Left renal pelvis (tissue), 4 donors: ENCODE measurements around the gene NME4. TPM values are rescaled to one million over a fixed set of nuclear protein-coding genes. Genes with fewer than 3 reads are reported as not detected.
"Not testable (repeated sequence)": the region's sequence is repeated elsewhere in the genome, so short reads cannot be mapped to it uniquely, and the experiment has no call there.

ENCODE experiments used
- DNase-seq, 4 donors: peaks; one replicate each; pipeline ENCODE4 v3.0.0-alpha.2; 2013; ENCODE audit warnings: low read depth in 4 of 4, low spot score in 3 of 4
- polyA plus RNA-seq, 4 donors: library from polyadenylated mRNA; unstranded; fragments of 120-200 nt; gene quantifications; one replicate each; pipeline ENCODE4 v1.2.1, GENCODE V29; 2013; ENCODE audit not compliant: insufficient read length in 4 of 4

NME4 gene
- polyA plus RNA-seq = 100 to 1,000 TPM in 3 of 4 donors, 10 to 100 TPM in 1; 97.7 to 141 (median 104) TPM

GRCh38 chr16:397135-397661 is at the start of gene NME4:
TSS of gene NME4 (plus strand) at chr16:397199. CDS start at chr16:397223, 24 bp downstream.
- no peak for DNase-seq

DNA sequence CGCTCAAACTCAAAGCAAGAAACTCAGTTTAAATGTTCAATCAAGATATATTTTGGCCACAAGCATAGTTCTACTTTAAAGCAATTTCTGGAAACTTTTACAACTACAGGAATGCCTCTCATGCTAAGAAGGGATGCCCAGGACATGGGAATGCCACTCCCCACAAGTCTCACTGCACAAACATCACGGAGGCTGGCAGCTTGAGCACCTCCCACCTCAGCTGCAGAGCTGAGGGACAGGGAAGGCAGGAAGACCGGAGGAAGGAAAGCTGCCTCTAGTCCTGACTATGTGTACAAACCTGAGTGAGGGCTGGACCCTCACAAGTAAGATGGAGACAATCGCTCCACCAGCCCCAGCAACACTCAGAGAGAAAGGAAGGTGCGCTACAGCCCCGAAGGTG is 49.8 kb upstream of the NME4 start:
- DNase-seq = no peak

GRCh38 chr16:348495-348894 is 48.5 kb upstream of the NME4 start:
- DNase-seq = not testable (repeated sequence)

DNA sequence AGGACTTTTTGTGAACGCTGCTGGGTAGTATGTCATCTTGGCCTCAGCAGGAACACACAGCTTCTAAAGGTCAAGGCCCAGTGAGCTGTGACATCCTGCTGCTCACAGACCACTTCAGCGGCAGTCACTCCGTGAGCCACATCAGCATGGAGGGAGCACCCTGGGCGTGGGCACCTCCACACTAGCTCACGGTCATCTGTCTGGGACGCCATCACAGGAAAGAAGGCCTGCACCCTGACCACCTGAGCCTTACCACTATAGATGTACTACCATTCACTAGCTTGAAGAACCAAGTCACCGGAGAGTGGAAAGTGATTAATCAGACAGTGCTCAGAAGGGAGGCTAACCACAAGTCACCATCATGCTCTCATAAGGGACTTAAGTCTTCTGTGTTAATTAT is 47.8 kb upstream of the NME4 start:
- DNase-seq = no peak

GRCh38 chr16:350203-350602 is 46.8 kb upstream of the NME4 start:
- no peak for DNase-seq

DNA sequence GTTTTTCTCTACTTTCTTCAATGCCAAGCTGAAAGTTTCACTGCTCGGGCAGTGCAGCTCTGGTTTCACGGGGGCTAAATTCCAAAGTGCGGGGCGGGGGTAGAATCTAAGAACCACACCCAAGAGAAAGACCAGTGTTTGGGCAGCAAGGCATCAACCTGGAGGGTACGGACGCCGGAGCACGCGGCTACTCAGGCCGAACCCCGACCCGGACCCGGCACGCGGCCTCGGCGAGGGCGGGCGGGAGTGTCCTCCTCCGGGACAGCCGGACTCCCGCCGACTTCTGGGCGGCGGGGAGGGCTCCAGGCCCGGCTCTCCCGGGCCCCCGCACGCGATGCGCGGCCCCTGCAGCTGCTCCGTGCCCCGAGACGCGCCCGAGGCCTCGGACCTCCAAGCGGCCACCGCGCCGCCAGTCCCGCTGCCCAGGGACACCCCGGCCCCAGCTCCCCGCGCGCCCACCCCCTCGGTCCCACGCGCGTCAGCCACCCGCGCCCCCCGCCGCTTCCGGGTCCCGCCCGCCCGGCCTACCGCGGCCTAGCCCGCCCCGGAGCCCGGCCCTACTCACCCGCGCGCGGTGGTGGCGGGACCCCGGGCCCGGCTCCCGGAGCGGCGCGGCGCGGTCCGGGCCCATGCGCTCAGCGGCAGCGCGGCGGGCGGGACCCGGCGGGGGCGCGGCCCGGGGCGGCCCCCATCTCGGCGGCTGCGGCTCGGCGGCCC is 45.0 kb upstream of the NME4 start:
- DNase-seq = no peak

DNA sequence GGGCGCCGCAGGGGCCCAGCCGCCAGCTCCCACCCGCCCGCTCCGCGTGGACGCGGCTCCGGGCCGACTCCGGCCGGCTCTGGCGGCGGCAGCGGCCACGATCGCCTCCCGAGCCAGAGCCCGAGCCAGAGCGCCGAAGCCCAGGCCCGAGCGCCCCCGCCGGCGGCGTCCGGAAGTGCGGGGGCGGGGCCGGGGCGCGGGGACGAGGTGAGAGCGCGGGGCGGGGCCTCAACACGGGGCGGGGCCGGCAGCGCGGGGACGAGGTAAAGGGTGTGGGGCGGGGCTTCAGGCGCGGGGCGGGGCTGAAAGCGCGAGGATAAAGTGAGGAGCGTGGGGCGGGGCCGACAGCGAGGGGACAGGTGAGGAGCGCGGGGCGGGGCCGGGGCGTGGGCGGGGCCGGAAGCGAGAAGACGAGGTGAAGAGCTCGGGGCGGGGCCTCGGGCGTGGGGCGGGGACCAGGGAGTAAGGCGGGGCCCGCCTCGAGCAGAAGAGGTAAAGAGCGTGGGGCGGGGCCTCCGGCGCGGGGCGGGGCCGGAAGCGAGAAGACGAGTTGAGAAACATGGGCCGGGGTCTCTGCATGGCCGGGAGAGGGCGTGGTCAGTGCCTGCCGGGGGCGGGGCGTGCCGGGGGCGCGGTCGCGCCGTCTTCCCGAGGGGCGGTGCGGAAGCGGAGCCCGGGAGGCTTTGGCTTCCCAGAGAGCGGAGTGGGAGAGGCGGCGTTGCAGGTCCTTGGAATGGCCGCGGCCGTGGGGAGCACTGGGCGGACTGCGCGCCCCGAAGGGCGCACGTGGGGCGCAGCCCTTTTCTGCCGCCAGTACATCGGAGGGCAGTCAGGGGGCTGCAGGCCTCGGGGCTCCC is 44.2 kb upstream of the NME4 start, which contains the start of gene AXIN1:
AXIN1 (minus strand) TSS at position 177 of the 857 bp plus-strand sequence. CDS start 5,698 bp downstream, outside the sequence.
- DNase-seq = peak; percentile 76 to 93 (median 90)

DNA sequence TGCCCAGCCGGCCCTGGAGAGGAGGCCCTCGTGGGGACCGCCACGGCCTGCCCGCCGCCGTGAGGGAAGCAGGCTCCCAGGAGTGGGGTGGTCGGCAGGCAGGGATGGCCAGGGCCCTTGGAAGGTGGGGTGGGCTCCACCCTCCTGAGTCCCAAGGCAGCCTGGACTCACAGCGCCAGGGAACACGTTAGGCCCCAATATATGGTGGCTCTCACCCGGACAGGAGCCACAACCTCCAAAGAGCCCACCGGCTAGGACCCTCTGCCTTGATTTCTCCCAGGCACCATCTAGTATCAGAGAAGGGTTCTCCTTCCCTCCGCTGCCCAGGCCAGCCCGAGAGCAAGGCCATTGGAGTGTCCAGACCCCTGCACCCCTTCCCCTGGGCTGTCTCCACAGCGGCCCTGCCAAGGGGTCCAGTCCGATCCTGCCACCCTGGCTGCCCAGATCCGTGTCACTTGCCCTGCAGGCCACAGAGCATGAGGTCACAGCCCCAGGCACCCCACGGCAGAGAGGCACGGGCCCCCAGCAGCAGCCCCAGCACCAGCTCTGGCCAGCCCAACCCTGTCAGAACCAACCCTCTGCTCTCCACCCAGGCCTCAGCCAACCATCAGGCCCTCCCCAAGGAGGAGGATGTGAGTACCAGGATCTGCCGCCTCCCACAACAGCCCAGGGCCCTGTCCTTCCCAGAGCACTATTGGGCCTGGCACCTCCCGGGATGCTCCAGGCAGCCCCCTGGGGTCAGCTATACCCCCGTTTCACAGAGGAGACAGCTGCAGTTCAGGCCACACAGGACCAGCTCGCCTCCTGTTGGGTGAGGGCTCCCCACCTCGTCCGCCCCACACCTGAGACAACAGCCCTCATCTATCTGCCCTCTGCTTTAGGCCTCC is 43.4 kb upstream of the NME4 start:
- DNase-seq = no peak

GRCh38 chr16:354291-354881 is 42.6 kb upstream of the NME4 start:
- no peak for DNase-seq

DNA sequence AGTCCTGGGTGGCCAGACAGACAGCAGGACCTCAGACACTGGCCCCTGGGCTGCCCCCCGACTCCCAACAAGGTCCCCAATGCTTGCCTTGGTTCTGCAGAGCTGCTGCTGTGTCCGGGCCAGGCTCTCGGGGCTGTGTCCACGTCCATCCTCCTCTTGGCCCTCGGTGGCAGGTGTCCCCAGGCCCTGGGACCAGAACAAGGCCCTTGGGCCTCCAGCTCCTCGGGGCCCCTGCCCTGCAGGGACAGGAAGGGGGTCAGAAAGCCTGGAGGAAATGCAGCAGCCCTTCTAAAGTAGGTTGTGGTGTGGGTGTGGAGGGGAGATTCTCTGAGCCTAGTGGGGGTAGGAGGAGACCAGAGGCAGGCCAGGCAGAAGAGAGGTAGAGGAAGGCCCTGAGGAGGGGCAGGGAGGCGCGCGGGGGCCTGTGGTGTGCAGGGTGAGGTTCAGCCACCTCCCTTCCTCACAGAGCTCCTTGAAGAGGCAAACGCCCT is 42.0 kb upstream of the NME4 start:
- DNase-seq = no peak

DNA sequence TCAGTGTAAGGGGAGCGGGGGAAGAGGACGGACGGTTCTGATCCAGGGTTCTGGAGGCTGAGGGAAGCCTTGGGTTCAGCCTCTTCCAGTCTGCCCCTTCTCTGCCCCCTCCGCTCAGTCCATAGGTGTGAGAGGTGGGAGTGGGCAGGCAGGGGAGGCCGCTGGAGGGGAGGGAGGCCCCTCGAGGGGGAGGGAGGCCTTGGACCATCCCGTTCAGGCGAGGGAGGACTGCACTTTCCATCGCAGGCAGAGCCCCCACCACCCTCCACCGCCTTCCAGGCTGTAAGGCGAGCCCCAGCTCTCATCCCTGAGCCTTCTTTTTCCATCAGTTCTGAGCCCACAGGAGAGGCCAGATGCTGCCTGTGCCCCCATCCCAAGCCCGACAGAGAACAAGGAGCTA is 40.3 kb upstream of the NME4 start:
- DNase-seq = no peak

DNA sequence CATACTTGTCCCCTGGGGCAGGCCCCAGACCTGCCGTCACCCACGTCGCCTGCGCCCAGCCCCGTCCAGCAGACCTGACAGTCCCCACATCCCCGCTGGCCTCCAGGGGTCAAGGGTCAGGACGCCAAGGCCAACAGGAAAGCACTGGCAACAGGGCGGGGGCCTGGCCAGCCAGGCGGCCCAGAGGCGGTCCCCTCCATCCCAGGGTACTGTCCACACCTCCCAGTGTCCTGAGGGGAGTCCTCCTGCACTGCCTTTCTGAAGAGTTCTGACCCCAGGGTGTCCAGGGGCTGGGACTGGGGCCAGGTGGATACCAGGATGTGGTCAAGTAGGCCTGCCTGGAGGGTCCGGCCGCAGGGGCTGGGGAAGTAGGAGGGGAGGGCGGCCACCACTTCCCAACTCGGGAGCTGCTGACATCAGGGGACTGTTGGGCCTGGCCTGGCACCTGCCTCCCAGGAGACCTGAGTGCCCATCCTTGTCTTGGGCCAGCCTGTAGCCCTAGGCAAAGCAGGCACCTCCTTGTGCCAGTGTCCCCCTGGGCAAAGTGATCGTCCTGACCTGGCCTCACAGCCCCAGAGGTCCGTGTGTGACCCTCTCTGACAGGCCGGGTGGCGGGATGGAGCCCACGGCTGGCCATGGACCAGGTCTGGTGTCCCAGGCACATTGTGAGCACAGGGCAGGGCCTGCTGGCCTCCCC is 37.8 kb upstream of the NME4 start:
- no peak for DNase-seq

DNA sequence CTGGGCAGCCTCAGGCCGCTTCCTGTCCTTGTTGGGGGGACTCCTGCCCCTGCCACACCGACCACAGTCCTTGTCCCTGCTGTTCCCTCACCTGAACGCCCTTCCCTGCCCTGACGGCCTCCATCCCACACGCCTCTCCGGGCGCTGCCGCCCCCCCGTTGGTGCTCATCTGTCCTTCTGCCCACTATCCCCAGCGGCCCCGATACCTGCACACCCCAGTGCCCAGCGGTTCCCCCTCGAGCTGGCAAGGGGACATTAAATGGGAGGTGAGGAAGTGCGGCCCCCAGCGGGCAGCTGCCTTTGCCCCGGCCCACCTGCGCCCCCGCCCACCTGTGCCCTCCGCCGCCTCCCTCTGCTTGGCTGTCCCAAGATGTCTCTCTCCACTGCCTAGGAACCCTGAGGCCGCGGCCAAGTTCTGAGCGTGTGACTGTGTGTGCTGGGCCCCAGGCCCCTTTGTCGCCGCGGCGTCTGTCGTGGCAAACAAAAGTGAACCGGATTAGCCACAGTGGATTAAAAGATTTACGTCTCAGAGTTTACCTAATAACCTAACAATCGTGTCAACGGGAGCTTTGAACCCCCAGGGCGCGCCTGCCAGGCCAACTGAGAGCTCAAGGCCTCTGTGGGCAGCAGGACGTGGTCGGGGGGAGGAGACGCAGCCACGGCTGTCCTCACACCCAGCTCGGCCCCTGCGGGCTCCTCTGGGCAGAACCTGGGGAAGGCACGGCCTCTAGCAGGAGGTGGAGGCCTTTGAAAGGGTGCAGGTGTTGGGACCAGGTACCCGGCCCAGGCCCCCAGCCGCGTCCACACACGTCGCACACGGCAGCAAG is 36.9 kb upstream of the NME4 start:
- no peak for DNase-seq

DNA sequence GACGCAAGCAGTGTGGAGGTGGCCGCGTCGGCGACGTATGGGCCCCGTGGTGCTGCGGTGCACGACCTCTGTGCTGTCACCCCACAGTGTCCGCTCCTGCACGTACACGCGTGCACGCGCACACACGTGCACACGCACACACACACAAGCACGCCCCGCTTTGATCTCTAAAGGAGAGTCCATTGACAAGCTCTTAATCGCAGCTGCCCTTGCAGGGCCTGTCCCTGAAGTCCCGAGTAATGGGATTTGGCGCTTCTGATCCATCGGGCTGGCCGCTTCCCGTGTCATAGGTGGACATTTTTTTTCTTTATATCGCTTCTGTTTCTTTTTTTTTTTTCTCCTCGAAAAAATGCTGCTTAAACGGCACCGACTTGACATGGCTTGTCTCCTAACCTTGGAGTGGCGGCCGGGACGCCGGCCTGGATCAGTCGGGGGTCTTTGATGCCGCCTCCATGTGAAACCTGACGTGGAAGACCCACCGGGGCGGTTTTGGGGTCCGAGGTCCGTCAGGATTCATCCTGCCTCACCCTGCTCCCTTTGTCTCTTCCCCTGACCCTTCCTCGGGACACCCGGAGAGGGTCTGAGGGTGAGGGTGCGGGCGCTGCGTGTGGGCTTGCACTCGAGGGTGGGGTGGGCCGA is 36.2 kb upstream of the NME4 start:
- DNase-seq = no peak

DNA sequence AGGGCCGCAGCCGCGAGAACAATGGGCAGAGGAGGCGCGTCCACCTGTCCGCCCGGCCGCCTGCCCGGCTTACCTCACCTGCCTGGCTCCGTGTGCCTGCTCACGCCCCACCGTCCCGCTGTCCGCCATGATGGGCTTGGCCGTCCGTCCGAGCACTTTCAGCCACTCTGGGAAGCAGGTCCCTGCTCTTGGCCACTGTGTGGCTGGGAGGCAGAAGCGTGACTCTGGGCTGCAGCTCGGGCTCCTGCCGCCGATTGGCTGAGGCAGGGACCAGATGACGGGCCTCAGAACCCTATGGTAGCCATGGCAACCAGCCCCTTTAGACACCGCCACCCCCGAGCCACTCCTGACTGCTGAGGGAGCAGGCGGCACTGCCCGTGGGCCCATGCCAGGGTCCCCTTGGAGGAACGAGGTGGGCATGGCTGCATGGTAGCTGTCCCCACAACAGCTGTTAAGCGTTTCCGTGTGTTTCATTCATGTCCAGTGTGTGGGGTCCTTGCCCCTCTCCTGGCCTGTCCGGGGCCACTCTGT is 35.6 kb upstream of the NME4 start:
- DNase-seq = no peak

DNA sequence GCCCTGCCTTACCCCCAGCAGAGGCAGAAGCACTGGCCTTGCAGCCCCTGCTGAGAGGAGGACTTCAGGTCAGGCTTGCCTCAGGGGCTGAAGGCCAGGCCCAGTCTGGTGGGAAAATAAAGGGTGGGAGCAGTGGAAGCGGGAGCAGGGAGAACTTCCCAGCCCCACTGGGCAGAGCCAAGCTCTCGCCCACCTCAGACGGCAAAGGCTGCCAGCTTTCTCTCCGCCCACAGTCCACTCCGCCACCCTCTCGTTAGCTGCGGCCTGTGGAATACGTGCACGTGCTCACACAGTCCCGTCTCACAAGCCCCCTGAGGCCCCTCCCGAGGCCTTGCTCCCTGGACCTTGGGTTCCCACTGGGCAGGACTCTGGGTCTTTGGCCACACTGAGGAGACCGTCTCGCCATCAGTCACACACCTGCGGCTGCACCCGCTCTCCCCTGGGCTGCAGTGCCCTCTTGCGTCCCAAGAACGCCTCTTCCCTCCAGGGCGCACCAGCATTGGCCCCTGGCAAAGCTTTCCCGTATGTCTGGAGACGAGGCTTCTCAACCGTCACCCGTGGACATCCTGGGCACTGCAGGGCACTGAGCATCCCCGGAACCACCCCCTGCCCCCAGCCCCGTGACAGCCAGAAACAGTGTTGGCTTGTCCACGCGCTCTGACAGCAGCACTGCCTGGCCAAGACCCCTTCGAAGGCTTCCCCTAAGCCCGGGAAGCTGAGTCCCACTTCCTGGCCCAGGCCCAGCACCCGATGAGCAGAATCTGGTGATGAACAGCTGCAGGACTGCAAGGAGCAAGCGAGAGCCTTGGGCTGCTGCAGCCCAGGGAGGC is 34.9 kb upstream of the NME4 start:
- no peak for DNase-seq

GRCh38 chr16:362702-362999 is 34.3 kb upstream of the NME4 start:
- DNase-seq = not testable (repeated sequence)
